Measurements from ENCODE around the gene EHBP1.

The EHBP1 gene

DNA sequence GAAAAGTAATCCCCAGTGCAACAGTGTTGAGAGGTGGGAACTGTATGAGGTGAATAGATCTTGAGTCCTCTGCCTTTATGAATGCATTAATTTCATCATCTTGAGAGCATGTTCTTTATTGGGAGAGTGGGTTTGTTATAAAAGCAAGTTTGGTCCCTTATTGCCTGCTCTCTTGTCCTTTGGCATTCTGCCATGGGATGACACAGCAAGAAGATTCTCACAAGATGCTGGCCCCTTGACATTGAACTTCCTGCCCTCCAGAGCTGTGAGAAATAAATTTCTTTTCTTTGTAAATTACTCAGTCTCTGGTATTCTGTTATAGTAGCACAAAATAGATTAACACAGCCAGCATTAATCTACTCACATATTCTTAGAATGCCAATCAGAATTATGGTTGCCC lies 108.6 kb downstream of the EHBP1 start:
- TF ChIP-seq TAF1 (IDR thresholded peaks at IDR 0.05; ENCODE audit: low read depth): no peak

DNA sequence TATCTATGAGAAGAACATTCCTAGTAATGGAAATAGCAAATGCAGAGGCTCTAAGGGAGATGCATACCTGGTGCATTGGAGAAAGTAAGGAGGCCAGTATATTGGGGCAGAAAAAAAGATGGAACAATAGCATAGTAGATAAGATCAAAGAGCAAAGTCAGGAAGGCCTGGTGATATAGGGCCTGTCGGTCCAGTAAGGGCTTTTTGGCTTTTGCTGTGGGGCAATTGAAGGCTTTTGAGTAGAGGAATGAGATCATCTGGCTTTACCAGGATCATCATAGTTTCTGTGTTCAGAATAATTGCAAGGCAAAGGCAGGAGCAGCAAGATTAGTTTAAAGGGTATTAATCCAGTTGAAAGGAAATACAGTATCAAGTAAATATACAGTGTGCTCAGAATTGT lies 111.8 kb downstream of the EHBP1 start:
- TF ChIP-seq TCF12 (IDR thresholded peaks at IDR 0.05; ENCODE audit: low read depth) (no peak), NFIC (IDR thresholded peaks at IDR 0.05) (no peak), TEAD4 (IDR thresholded peaks at IDR 0.05) (no peak), ZBTB7A (IDR thresholded peaks at IDR 0.05; ENCODE audit: low read depth) (no peak), YY1 (IDR thresholded peaks at IDR 0.05; ENCODE audit: low read depth) (no peak), TAF1 (IDR thresholded peaks at IDR 0.05; ENCODE audit: low read depth) (no peak), EGR1 (IDR thresholded peaks at IDR 0.05) (no peak), CEBPB (IDR thresholded peaks at IDR 0.05) (no peak), RAD21 (IDR thresholded peaks at IDR 0.05; ENCODE audit: low read depth) (no peak), FOXM1 (IDR thresholded peaks at IDR 0.05; ENCODE audit: borderline replicate concordance, low read depth) (no peak), CREB1 (IDR thresholded peaks at IDR 0.05; ENCODE audit: low read depth) (no peak), EP300 (IDR thresholded peaks at IDR 0.05; ENCODE audit: borderline replicate concordance) (no peak)
- TF ChIP-seq, protein P1, sequence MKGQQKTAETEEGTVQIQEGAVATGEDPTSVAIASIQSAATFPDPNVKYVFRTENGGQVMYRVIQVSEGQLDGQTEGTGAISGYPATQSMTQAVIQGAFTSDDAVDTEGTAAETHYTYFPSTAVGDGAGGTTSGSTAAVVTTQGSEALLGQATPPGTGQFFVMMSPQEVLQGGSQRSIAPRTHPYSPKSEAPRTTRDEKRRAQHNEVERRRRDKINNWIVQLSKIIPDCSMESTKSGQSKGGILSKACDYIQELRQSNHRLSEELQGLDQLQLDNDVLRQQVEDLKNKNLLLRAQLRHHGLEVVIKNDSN (IDR thresholded peaks at IDR 0.05): no peak
- TF ChIP-seq, protein P2, sequence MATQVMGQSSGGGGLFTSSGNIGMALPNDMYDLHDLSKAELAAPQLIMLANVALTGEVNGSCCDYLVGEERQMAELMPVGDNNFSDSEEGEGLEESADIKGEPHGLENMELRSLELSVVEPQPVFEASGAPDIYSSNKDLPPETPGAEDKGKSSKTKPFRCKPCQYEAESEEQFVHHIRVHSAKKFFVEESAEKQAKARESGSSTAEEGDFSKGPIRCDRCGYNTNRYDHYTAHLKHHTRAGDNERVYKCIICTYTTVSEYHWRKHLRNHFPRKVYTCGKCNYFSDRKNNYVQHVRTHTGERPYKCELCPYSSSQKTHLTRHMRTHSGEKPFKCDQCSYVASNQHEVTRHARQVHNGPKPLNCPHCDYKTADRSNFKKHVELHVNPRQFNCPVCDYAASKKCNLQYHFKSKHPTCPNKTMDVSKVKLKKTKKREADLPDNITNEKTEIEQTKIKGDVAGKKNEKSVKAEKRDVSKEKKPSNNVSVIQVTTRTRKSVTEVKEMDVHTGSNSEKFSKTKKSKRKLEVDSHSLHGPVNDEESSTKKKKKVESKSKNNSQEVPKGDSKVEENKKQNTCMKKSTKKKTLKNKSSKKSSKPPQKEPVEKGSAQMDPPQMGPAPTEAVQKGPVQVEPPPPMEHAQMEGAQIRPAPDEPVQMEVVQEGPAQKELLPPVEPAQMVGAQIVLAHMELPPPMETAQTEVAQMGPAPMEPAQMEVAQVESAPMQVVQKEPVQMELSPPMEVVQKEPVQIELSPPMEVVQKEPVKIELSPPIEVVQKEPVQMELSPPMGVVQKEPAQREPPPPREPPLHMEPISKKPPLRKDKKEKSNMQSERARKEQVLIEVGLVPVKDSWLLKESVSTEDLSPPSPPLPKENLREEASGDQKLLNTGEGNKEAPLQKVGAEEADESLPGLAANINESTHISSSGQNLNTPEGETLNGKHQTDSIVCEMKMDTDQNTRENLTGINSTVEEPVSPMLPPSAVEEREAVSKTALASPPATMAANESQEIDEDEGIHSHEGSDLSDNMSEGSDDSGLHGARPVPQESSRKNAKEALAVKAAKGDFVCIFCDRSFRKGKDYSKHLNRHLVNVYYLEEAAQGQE (IDR thresholded peaks at IDR 0.05; ENCODE audit: low read depth): no peak
- TF ChIP-seq, protein P3, sequence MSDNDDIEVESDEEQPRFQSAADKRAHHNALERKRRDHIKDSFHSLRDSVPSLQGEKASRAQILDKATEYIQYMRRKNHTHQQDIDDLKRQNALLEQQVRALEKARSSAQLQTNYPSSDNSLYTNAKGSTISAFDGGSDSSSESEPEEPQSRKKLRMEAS (IDR thresholded peaks at IDR 0.05): no peak

DNA sequence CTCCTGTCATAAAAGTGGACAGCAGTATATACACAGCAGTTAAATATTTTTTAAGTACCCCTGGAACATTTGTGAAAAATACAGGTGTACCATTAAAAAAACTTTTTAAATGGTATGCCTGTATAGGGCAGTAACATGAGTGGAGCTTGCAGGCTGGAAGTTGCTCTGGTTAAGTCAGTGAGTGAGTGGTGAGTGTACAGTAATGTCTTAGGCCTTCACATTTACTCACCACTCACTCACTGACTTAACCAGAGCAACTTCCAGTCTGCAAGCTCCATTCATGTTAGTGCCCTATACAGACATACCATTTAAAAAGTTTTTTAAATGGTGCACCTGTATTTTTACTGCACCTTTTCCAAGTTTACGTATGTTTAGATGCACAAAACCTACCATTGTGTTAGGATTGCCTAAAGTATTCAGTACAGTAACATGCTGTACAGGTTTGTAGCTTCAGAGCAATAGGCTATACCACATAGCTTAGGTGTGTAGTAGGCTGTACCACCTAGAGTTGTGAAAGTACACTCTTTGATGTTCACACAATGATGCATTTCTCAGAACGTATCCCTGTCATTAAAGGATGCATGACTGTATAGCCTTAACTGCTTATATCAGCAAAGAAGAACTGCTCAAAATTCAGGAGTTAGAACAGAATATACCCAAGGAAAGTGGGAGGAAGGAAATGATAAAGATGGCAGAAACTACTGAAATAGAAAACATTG lies 112.6 kb downstream of the EHBP1 start:
- TF ChIP-seq NFIC (IDR thresholded peaks at IDR 0.05) (no peak), EGR1 (IDR thresholded peaks at IDR 0.05) (no peak), TEAD4 (IDR thresholded peaks at IDR 0.05) (no peak), YY1 (IDR thresholded peaks at IDR 0.05; ENCODE audit: low read depth) (no peak), RAD21 (IDR thresholded peaks at IDR 0.05; ENCODE audit: low read depth) (no peak), ZBTB7A (IDR thresholded peaks at IDR 0.05; ENCODE audit: low read depth) (no peak), FOXM1 (IDR thresholded peaks at IDR 0.05; ENCODE audit: borderline replicate concordance, low read depth) (no peak), TAF1 (IDR thresholded peaks at IDR 0.05; ENCODE audit: low read depth) (no peak), TCF12 (IDR thresholded peaks at IDR 0.05; ENCODE audit: low read depth) (no peak)
- TF ChIP-seq, protein P2 (IDR thresholded peaks at IDR 0.05; ENCODE audit: low read depth): no peak
- TF ChIP-seq, protein P3 (IDR thresholded peaks at IDR 0.05): no peak

DNA sequence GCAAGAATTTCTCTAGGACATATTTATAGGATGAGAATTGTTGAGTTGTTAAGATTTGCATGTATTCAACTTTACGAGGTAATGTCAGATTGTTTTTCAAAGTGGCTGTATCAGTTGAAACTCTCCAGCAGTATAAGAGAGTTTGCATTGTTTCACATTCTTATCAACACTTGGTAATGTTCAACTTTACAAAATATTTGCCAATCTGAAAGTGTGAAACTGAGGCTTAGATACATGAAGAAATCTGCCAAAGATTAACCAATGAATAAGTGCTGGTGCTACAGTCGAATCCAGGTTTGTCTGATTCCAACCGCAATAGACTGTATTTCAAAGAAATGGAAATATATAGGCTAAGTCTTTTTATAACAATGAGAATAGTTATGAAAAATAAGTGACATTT lies 117.0 kb downstream of the EHBP1 start:
- TF ChIP-seq, protein P2 (IDR thresholded peaks at IDR 0.05; ENCODE audit: low read depth): no peak
- no peak for TF ChIP-seq NFIC (IDR thresholded peaks at IDR 0.05)
- TF ChIP-seq EGR1 (IDR thresholded peaks at IDR 0.05): no peak
- no peak for TF ChIP-seq CREB1 (IDR thresholded peaks at IDR 0.05; ENCODE audit: low read depth)
- no peak for TF ChIP-seq EP300 (IDR thresholded peaks at IDR 0.05; ENCODE audit: borderline replicate concordance)
- TF ChIP-seq YY1 (IDR thresholded peaks at IDR 0.05; ENCODE audit: low read depth): no peak
- TF ChIP-seq TCF12 (IDR thresholded peaks at IDR 0.05; ENCODE audit: low read depth): no peak
- no peak for TF ChIP-seq FOXM1 (IDR thresholded peaks at IDR 0.05; ENCODE audit: borderline replicate concordance, low read depth)
- TF ChIP-seq TEAD4 (IDR thresholded peaks at IDR 0.05): no peak
- no peak for TF ChIP-seq RAD21 (IDR thresholded peaks at IDR 0.05; ENCODE audit: low read depth)
- TF ChIP-seq, protein P3 (IDR thresholded peaks at IDR 0.05): no peak
- no peak for TF ChIP-seq ZBTB7A (IDR thresholded peaks at IDR 0.05; ENCODE audit: low read depth)
- TF ChIP-seq TAF1 (IDR thresholded peaks at IDR 0.05; ENCODE audit: low read depth): no peak
- TF ChIP-seq CEBPB (IDR thresholded peaks at IDR 0.05): no peak
- TF ChIP-seq, protein P1 (IDR thresholded peaks at IDR 0.05): no peak
